Ishikawa (cell line): ENCODE measurements around the gene CES2.

Experiments used
- CEBPB ChIP-seq: IDR thresholded peaks from 2 replicates; pipeline ENCODE4 v1.6.1; 2012
- CREB1 ChIP-seq: IDR thresholded peaks from 2 replicates; pipeline ENCODE4 v1.6.1; 2012; ENCODE audit warnings: low read depth
- EGR1 ChIP-seq: IDR thresholded peaks from 2 replicates; pipeline ENCODE4 v1.6.1; 2012
- EP300 ChIP-seq: IDR thresholded peaks from 2 replicates; pipeline ENCODE4 v1.6.1; 2012; ENCODE audit warnings: borderline replicate concordance
- FOXM1 ChIP-seq: IDR thresholded peaks from 2 replicates; pipeline ENCODE4 v1.6.1; 2012; ENCODE audit warnings: low read depth, borderline replicate concordance
- MAX ChIP-seq: IDR thresholded peaks from 2 replicates; pipeline ENCODE4 v1.6.1; 2012
- NFIC ChIP-seq: IDR thresholded peaks from 2 replicates; pipeline ENCODE4 v1.6.1; 2012
- RAD21 ChIP-seq: IDR thresholded peaks from 2 replicates; pipeline ENCODE4 v1.6.1; 2012; ENCODE audit warnings: low read depth
- REST ChIP-seq: IDR thresholded peaks from 2 replicates; pipeline ENCODE4 v1.6.1; 2012; ENCODE audit warnings: low read depth, mild to moderate bottlenecking
- TAF1 ChIP-seq: IDR thresholded peaks from 2 replicates; pipeline ENCODE4 v1.6.1; 2012; ENCODE audit warnings: low read depth, mild to moderate bottlenecking
- TCF12 ChIP-seq: IDR thresholded peaks from 2 replicates; pipeline ENCODE4 v1.6.1; 2012; ENCODE audit warnings: low read depth
- TEAD4 ChIP-seq: IDR thresholded peaks from 2 replicates; pipeline ENCODE4 v1.6.1; 2012
- USF1 ChIP-seq: IDR thresholded peaks from 2 replicates; pipeline ENCODE4 v1.6.1; 2012
- YY1 ChIP-seq: IDR thresholded peaks from 2 replicates; pipeline ENCODE4 v1.6.1; 2012; ENCODE audit warnings: low read depth
- ZBTB7A ChIP-seq: IDR thresholded peaks from 2 replicates; pipeline ENCODE4 v1.6.1; 2012; ENCODE audit warnings: low read depth

The CES2 gene

GRCh38 chr16:66942981-66943380, 7.7 kb downstream of the CES2 start:
- TF ChIP-seq EGR1, result no peak
- TF ChIP-seq CREB1, result no peak
- no peak for TF ChIP-seq TEAD4
- no peak for TF ChIP-seq TAF1
- no peak for TF ChIP-seq FOXM1
- no peak for TF ChIP-seq RAD21
- TF ChIP-seq MAX, result no peak
- TF ChIP-seq USF1, result no peak
- no peak for TF ChIP-seq NFIC
- no peak for TF ChIP-seq YY1
- TF ChIP-seq EP300, result no peak
- TF ChIP-seq REST, result no peak
- TF ChIP-seq CEBPB, result no peak
- TF ChIP-seq TCF12, result no peak
- TF ChIP-seq ZBTB7A, result no peak

GRCh38 chr16:66943426-66944053, 8.2 kb downstream of the CES2 start:
- TF ChIP-seq ZBTB7A, result no peak
- TF ChIP-seq CREB1, result no peak
- no peak for TF ChIP-seq TAF1
- TF ChIP-seq MAX, result no peak
- no peak for TF ChIP-seq CEBPB
- no peak for TF ChIP-seq FOXM1
- TF ChIP-seq EP300, result no peak
- no peak for TF ChIP-seq USF1
- TF ChIP-seq EGR1, result no peak
- no peak for TF ChIP-seq RAD21
- TF ChIP-seq TEAD4, result no peak
- no peak for TF ChIP-seq TCF12
- TF ChIP-seq YY1, result no peak
- TF ChIP-seq NFIC, result no peak
- TF ChIP-seq REST, result no peak

GRCh38 chr16:66944054-66944441, 8.7 kb downstream of the CES2 start:
- TF ChIP-seq TEAD4, result no peak

- TF ChIP-seq FOXM1, result no peak
- TF ChIP-seq CEBPB, result no peak
These were observed 10.6 kb downstream of the CES2 start for GRCh38 chr16:66945939-66946338.

- no peak for TF ChIP-seq RAD21
- no peak for TF ChIP-seq TEAD4
These were observed 11.2 kb downstream of the CES2 start for GRCh38 chr16:66946541-66946940.

- TF ChIP-seq EGR1 (no peak), USF1 (no peak), TAF1 (no peak), ZBTB7A (no peak), FOXM1 (no peak), CEBPB (no peak), CREB1 (no peak), TCF12 (no peak), MAX (no peak), RAD21 (no peak), YY1 (no peak), NFIC (no peak), TEAD4 (no peak), EP300 (no peak), REST (no peak)
These were observed 11.6 kb downstream of the CES2 start for GRCh38 chr16:66946974-66947301.
